Breast epithelium (tissue), 4 donors: ENCODE data around the gene MVB12A. TPM values are rescaled to one million over a fixed set of nuclear protein-coding genes. Genes with fewer than 3 reads are reported as not detected.

Experiments used
- DNase-seq, 2 donors: peaks; one replicate each; pipeline ENCODE4 v3.0.0-alpha.2; 2019; ENCODE audit warnings: low spot score in 2 of 2
- H3K27ac ChIP-seq, 2 donors: fragments of 200-600 bp; sonication (generic) in 1 of 2; one replicate each; pipeline ENCODE4 v1.5.1; 2016 to 2019; ENCODE audit warnings: mild to moderate bottlenecking in 1 of 2
- H3K27me3 ChIP-seq, 2 donors: fragments of 200-600 bp; sonication (generic) in 1 of 2; one replicate each; pipeline versions ENCODE4 v1.5.1 to v1.6.0; 2017 to 2019; ENCODE audit warnings: control low read depth in 1 of 2, mild to moderate bottlenecking in 1 of 2
- H3K36me3 ChIP-seq: fragments of 200-600 bp; one replicate; pipeline ENCODE4 v1.5.1; 2019
- H3K4me1 ChIP-seq, 2 donors: fragments of 200-600 bp; sonication (generic); one replicate each; pipeline ENCODE4 v1.5.1; 2016 to 2019; ENCODE audit warnings: control low read depth in 1 of 2
- H3K4me3 ChIP-seq, 3 donors: fragments of 200-600 bp; sonication (generic); 1 replicate in 2 of 3; 2 replicates in 1 of 3; pipeline ENCODE4 v1.5.1; 2016 to 2019; ENCODE audit warnings: mild to moderate bottlenecking in 3 of 3, moderate library complexity in 2 of 3
- H3K9me3 ChIP-seq, 2 donors: fragments of 200-600 bp; sonication (generic) in 1 of 2; one replicate each; pipeline ENCODE4 v1.5.1; 2016 to 2019; ENCODE audit warnings: control low read depth in 1 of 2
- CTCF ChIP-seq, 3 donors: fragments of 450-650 bp; IDR thresholded peaks; one replicate each; pipeline ENCODE4 v1.5.1; 2016 to 2017; ENCODE audit warnings: antibody characterized with exemption in 3 of 3, mild to moderate bottlenecking in 3 of 3, moderate library complexity in 3 of 3
- POLR2A ChIP-seq: fragments of 450-650 bp; IDR thresholded peaks from one replicate; pipeline ENCODE4 v1.6.1; 2016; ENCODE audit warnings: antibody characterized with exemption, mild to moderate bottlenecking, moderate library complexity
- POLR2AphosphoS5 ChIP-seq, 3 donors: sonication (generic); formaldehyde crosslinking; IDR thresholded peaks; one replicate each; pipeline ENCODE4 v1.6.1; 2017; ENCODE audit warnings: antibody characterized with exemption in 3 of 3
- intact Hi-C: fragments of 100-400 bp; cut with DNase I; formaldehyde crosslinking; loops from one replicate; pipeline ENCODE4 v1.15.1; 2023; ENCODE audit warnings: low total_unique reads
- total RNA-seq, 3 donors: library from RNA; depleted of rRNA; stranded (reverse); fragments of >200 nt; gene quantifications; one replicate each; pipeline ENCODE4 v1.1.0, GENCODE V29; 2016

Gene MVB12A
- total RNA-seq, 3 donors from 2014 or later, result 51.5 to 76.4 (median 74.1) TPM

- Histone ChIP-seq H3K27me3 (peaks cover 0 to 2% of the 10 kb centered on the region in 2 donors), H3K4me3 (peak overlapping the region; percentile 38 to 69 (median 59)), H3K27ac (peak overlapping the region; percentile 15 to 45), H3K9me3 (no peaks in the 10 kb centered on the region), H3K4me1 (peaks cover 0 to 2% of the 10 kb centered on the region in 2 donors), H3K36me3 (no peaks in the 10 kb centered on the region)
- TF ChIP-seq POLR2AphosphoS5 (IDR thresholded peaks at IDR 0.05) (no peak), POLR2A (no peak), CTCF (IDR thresholded peaks at IDR 0.05) (peak; percentile 20 to 74 (median 24))
- peak; percentile 87 to 93 for DNase-seq
- intact Hi-C loops, result no loop called here
These were observed 29.0 kb upstream of the MVB12A start for GRCh38 chr19:17390665-17391370.

- TF ChIP-seq POLR2A, result no peak
- no peak for TF ChIP-seq CTCF (IDR thresholded peaks at IDR 0.05)
- no peak for TF ChIP-seq POLR2AphosphoS5 (IDR thresholded peaks at IDR 0.05)
- no peak for DNase-seq
- peak overlapping the region; percentile 24 to 69 (median 59) for H3K4me3 ChIP-seq
- H3K9me3 ChIP-seq, result no peaks in the 10 kb centered on the region
- intact Hi-C loops, result no loop called here
- H3K27me3 ChIP-seq, result peaks cover 0 to 2% of the 10 kb centered on the region in 2 donors
- H3K36me3 ChIP-seq, result no peaks in the 10 kb centered on the region
- peaks cover 0 to 2% of the 10 kb centered on the region in 2 donors for H3K4me1 ChIP-seq
- H3K27ac ChIP-seq, result no peak overlapping the region
These were observed 28.3 kb upstream of the MVB12A start for GRCh38 chr19:17391371-17392151.

DNA sequence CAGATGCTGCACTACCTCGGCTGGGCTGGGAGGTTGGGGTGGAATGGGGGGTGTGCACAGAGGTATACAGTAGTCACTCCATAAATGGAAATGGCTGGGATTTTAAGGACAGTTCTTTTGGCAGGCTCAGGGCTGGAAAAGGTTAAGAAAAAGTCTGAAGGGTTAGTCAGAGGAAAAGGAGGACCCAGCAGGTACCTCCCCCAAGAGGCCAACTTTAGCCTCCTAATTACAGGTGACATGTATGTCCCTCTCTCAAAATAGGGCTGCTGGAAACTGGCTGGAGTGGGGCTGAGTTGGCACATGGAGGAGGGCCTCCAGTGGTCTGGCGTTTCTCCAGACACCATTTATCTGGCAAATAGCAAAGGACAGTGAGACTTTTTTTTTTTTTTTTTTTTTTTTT is 26.8 kb upstream of the MVB12A start:
- intact Hi-C loops, result no loop called here
- Histone ChIP-seq H3K4me3 (no peak overlapping the region), H3K4me1 (peaks cover 0 to 2% of the 10 kb centered on the region in 2 donors), H3K9me3 (no peaks in the 10 kb centered on the region), H3K27ac (no peak overlapping the region), H3K27me3 (peaks cover 0 to 2% of the 10 kb centered on the region in 2 donors), H3K36me3 (no peaks in the 10 kb centered on the region)
- DNase-seq, result no peak
- no peak for TF ChIP-seq CTCF (IDR thresholded peaks at IDR 0.05)
- no peak for TF ChIP-seq POLR2A
- TF ChIP-seq POLR2AphosphoS5 (IDR thresholded peaks at IDR 0.05), result no peak

DNA sequence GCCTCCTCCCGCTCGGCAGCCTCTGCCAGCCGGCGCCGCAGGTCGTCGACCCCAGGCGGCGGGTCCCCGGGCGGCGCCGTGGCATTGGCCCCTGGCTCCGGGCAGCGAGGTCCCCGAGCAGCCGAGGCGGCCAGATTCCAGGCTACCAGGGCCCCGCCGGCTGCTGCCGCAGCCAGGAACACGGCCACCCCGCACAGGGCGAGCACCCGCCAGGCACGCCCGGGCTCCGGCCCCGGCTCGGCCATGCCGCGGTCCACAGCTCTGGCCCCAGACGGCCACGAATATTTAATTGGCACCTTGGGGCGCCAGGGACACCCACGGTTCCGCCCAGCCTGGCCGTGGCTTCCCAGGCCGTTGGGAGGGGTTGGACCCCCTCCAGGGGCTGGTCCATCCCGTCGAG is 25.9 kb upstream of the MVB12A start, which contains the start of gene CCDC194:
Gene CCDC194 (minus strand): TSS at position 283 of the 400 bp plus-strand sequence. CDS start 38 bp downstream, at position 245.
- Histone ChIP-seq H3K27ac (no peak within 1 kb of the TSS), H3K27me3 (peaks cover 0 to 2% of the 10 kb centered on the region in 2 donors), H3K9me3 (no peaks in the 10 kb centered on the region), H3K36me3 (no peaks in the 10 kb centered on the region), H3K4me3 (peak within 1 kb of the TSS in 1 of 3 donors; percentile 22), H3K4me1 (peaks cover 0 to 2% of the 10 kb centered on the region in 2 donors)
- TF ChIP-seq CTCF (IDR thresholded peaks at IDR 0.05) (no peak), POLR2AphosphoS5 (IDR thresholded peaks at IDR 0.05) (no peak), POLR2A (no peak)
- DNase-seq, result no peak
- intact Hi-C loops, result no loop called here
